Stimulated activated CD4-positive, alpha-beta T cell treated with anti-CD3 and anti-CD28 coated beads, Interleukin-4, amount 100 ng/mL, for 1 hour (primary cell): Measurements from ENCODE around the gene PRDM16.

Experiments used
- DNase-seq: peaks from one replicate; pipeline ENCODE4 v3.0.0-alpha.2; 2020

The PRDM16 gene

DNA sequence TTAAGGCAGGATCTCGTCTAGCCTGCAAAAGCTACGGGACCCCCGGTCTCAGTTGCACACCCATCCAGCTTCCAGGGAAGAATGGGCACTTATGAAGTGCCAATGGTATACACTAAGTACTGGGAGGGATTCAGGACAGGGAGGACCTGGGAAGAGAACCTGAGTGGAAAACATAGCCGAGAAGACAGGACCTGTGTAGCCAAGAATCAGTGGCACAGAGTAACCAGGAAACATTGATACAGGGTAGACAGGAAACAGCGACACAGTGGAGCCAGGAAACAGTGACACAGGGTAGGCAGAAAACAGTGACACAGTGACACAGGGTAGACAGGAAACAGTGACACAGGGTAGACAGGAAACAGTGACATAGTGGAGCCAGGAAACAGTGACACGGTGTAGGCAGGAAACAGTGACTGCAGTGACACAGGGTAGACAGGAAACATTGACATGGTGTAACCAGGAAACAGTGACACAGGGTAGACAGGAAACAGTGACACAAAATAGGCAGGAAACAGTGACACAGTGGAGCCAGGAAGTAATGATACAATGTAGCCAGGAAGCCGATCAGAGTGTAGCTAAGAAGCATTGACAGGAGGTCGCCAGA, 247.4 kb downstream of the PRDM16 start:
- DNase-seq, result no peak

- no peak for DNase-seq
Observed at GRCh38 chr1:3317456-3317855, 248.5 kb downstream of the PRDM16 start.

DNA sequence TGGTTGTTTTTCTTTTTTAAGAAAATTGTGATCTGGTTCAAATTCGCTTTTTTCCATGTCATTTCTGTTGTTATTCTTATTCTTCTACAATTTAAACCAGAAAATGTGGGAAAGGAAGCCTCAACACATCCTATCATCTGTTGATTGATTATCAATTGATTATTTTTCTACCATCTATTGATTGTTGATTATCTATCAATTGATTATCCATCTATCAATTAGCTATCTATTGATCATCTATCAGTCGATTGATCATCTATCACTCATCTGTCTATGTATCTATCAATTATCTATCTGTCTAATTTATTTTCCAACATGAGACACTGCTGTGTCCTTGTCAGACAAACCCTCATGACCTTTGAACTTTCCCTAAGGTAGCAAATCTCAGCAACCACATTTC, 249.3 kb downstream of the PRDM16 start:
- no peak for DNase-seq

GRCh38 chr1:3319874-3320245, 250.9 kb downstream of the PRDM16 start:
- DNase-seq, result no peak

GRCh38 chr1:3320246-3321152, 251.5 kb downstream of the PRDM16 start:
- no peak for DNase-seq

- DNase-seq, result no peak
Observed at GRCh38 chr1:3321559-3322449, 252.8 kb downstream of the PRDM16 start.

- DNase-seq, result no peak
Observed at GRCh38 chr1:3322450-3323020, 253.5 kb downstream of the PRDM16 start.

DNA sequence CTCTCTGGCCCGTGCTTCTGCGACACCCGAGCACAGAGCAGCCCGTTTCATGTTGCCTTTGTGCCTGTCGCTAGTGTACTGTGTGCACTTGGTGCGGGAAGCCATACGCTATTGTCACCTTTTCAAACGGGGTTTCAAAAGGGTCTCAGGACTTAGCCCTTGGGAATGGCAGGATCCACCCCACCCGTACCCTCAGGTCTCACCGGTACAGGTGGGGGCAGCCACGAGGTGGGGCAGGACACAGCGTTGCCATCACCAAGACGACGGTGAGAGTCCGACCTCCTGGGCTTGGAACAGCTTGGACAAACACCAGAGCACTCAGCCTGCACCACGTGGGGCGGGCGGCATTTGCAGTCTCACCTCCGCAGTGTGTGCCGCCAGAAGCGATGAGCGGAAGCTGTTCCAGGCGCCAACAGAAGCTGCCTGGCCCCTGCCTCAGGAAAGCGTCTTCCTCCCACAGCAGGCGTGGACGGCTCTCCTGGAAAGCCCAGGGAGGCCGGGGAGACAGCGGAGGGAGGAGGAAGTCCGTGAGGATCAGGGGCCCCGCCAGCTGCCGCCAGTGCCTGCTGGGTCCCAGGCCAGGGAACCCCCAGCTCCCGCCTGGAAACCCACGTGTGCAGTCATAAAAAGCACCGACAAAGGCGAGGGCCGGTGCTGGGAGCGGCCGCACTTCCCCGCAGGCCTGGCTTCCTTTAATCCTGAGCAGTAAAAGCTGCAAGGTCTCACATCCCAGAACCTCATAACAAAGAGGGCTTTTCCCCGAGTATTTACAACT, 254.2 kb downstream of the PRDM16 start:
- DNase-seq, result no peak

GRCh38 chr1:3323796-3324703, 255.0 kb downstream of the PRDM16 start:
- no peak for DNase-seq

DNA sequence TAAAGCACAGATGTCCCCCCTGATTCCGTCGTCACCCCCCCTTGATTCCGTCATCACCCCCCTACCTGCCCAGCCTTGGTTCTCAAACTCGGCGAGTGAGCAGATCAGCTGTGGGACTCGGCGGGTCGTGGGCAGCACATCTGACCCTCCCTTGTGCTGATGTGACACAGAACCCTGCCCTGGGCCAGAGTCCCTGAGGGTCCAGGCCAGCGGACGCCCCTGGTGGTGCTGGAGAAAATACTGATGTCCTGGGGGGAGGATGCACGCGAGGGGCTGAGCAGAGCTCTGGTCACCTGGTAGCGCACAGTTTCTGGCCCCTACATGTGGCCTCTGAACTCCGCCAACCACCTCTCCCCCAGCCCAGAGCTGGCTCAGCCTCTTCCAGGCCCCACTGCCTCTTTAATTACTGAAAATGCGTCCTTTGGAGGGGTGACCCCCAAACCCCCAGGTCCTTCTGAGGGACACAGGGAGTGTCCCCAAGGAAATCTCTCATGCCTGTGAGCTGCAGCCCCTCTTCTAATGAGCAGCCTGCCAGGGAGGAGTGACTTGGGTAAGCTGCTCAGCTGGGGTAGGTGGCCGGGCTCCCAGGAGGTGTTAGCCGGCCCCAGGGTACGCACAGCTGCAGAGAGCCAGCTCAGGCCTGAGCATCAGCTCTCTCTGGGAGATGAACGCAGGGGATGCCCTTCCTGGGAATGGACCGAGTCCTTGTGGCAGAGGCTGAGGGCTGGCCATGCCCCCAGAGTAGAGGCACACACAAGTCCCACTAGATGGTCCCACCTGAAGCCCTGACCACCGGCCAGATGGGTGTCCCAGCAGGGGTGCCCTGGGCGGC, 255.9 kb downstream of the PRDM16 start:
- DNase-seq, result no peak

DNA sequence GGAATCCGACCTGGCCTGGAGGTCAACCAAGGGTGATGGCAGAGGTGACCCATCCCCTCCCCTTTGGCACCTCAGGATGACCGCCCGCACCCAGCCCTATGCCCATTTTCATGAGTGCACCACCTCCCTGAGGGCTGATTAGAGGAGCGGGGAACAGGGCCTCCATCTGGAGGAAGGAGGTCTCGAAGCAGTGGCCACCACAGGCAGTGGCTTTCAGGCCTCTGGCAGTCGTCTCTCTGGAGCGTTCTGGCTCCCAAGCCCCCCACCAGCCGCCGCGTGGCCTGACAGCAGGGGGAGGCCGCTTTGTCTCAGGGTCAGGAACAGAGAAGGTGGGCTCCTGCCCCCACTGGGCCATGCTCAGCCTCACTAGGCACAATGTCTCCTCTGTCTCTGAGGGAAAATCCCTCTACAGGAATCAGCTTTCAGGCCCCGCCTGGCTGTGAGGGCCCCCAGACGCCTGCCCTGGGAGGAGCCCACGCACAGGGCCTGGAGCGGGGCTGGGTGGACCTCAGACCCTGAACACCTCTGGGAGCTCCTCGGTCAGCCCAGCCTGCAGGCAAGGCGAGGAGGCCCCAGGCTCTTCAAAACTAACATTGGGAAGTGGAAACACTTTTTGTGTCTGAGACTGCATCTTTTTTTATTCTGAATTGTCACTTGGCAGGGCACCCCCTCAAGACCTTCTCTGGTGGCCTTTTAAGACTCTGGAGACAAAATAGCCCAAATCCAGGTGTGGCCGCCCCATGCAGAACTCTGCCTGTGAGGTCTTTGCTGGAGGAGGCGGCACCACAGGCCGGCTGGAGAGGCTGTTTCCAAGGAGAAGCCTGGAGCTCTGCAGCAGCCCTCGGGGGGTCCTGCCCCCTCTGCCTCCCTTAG, 257.7 kb downstream of the PRDM16 start:
- DNase-seq, result no peak

GRCh38 chr1:3327389-3327702, 258.3 kb downstream of the PRDM16 start:
- no peak for DNase-seq

- no peak for DNase-seq
Observed at GRCh38 chr1:3327936-3328590, 259.1 kb downstream of the PRDM16 start.

DNA sequence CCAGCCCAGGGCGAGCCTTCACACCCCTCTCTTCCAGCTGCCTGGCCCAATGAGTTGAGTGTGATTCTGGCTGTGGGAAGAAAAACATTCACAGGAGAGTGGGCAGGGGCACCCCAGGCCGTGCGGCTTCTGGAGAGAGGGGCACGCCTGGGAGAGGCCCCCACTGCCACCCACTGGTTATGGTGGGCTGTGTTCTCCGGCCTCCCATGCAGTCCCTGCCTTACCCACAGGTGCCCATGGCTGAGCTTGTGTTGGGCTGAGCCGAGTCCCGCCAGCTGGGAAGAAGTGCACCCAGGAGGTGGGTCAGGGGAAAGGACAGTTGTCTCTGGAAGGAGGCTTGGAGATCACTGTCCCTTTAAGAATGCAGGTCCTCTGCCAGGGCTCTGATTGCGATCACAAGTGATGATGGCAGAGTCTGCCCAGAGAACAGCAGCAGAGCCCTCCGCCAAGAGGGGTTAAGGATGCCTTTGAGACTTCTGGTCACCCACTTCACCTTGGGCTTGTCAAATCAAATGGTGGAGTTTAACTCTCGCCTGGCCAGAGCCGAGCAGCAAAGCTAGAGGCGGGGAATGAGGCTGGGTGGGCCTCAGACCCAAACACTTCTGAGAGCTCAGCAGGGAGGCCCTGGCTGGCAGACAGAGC, 260.8 kb downstream of the PRDM16 start:
- DNase-seq, result no peak

GRCh38 chr1:3330771-3331245, 261.8 kb downstream of the PRDM16 start:
- DNase-seq, result no peak

DNA sequence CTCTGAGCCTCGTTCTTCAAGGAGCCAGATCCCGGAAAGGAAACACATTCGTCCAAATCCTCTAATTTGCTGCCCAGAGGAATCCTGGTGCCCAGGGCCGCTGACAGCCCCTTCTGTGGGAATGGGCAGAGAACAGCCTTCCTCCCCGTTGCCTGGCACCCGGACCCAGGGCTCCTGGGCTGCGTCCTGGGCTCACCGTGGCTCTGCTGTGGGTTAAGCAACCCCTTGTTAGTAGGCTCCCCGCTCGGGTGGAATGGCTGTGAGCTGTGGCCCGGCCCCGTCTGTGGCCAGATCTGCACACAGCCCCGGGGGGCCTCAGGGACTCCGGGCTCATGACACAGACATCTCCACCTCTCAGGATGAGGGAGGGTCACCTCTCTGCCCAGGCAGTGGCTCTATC, 262.6 kb downstream of the PRDM16 start:
- no peak for DNase-seq

GRCh38 chr1:3332043-3332442, 263.0 kb downstream of the PRDM16 start:
- DNase-seq, result no peak

DNA sequence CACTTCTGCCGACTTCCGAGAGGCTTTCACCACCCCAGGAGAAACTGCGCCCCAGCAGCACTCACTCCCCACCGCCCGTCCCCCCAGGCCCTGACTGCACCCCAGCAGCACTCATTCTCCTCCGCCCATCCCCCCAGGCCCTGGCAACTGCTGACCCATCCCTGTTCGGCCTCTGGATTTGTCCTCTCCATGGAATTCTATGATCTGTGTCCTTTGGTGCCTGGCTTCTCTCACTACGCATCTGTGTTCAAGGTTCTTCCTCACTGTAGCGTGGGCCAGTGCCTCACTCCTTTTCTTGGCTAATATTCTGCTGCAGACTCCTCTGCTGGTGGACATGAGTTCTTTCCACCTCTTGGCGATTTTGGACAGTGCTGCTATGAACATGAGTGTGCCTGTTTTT, 263.7 kb downstream of the PRDM16 start:
- DNase-seq, result no peak
